B cell (primary cell): ENCODE measurements around the gene PELI2.

Source experiments
- CTCF ChIP-seq: fragments of 200-600 bp; IDR thresholded peaks from one replicate; pipeline ENCODE4 v1.8.0; 2022; ENCODE audit warnings: antibody characterized with exemption, mild to moderate bottlenecking
- EZH2 ChIP-seq: IDR thresholded peaks from 2 replicates; pipeline ENCODE4 v1.6.1; 2012; ENCODE audit warnings: borderline replicate concordance, low read depth, mild to moderate bottlenecking, moderate library complexity, low read length; ENCODE audit not compliant: insufficient read depth, poor library complexity, severe bottlenecking

- TF ChIP-seq CTCF, result no peak
- no peak for TF ChIP-seq EZH2
These were observed 222.7 kb downstream of the PELI2 start for GRCh38 chr14:56340932-56341331.
